ENCODE results near the gene VAMP2. TPM values are rescaled to one million over a fixed set of nuclear protein-coding genes. Genes with fewer than 3 reads are reported as not detected.

VAMP2 gene
- total and polyA plus RNA-seq, 7 experiments from 2014 or later: 75.0 to 256 (median 209) TPM

- H3K27ac Mint-ChIP-seq: no peak overlapping the region
- Histone ChIP-seq H3K4me3 (ENCODE audit: low read length) (no peak overlapping the region), H3K4me1 (ENCODE audit: control insufficient read depth in 2 of 2, insufficient read depth in 2 of 2, low read length in 2 of 2) (peaks cover 3 to 4% of the 10 kb centered on the region in 2 donors), H3K27me3 (ENCODE audit: control insufficient read depth in 2 of 2, insufficient read depth in 2 of 2, low read length in 2 of 2) (no peaks in the 10 kb centered on the region), H3K27ac (ENCODE audit: low read depth, low read length) (no peak overlapping the region), H3K36me3 (ENCODE audit: control insufficient read depth in 2 of 3, insufficient read depth in 3 of 3, low read length in 3 of 3) (no peaks in the 10 kb centered on the region), H3K9me3 (ENCODE audit: control insufficient read depth in 2 of 3, low read length in 3 of 3) (no peaks in the 10 kb centered on the region)
- H3K4me3 Mint-ChIP-seq: no peak overlapping the region
- intact Hi-C loops (cut with micrococcal nuclease): no loop called here
- H3K27me3 Mint-ChIP-seq: peaks cover 0 to 38% (median 0%) of the 10 kb centered on the region in 5 donors
- no peaks in the 10 kb centered on the region for H3K9me3 Mint-ChIP-seq
- no peak for DNase-seq
- CTCF ChIA-PET: interaction anchor here (1.0 kb wide), 1 partner anchor 171 kb away, joined by 3 read pairs; no protein-coding TSS in a partner anchor
- peaks cover 4 to 7% (median 5%) of the 10 kb centered on the region in 7 donors for H3K4me1 Mint-ChIP-seq
- POLR2A ChIA-PET: interaction anchor here (0.8 to 1.6 kb wide), 5 partner anchors 9 to 24 kb away, joined by 3 to 9 read pairs (median 4); no protein-coding TSS in a partner anchor
- ATAC-seq: no peak
- no peaks in the 10 kb centered on the region for H3K36me3 Mint-ChIP-seq
These were observed 30.8 kb downstream of the VAMP2 start for GRCh38 chr17:8131844-8132441.

- H3K27me3 Mint-ChIP-seq: peaks cover 0 to 56% (median 16%) of the 10 kb centered on the region in 5 donors
- ChIA-PET POLR2A (interaction anchor here (0.8 to 1.0 kb wide), 2 partner anchors 28 to 34 kb away, joined by 3 read pairs; partner anchors contain the start of gene VAMP2), CTCF (interaction anchor here (0.7 to 1.7 kb wide), 4 partner anchors 9 to 668 kb away, joined by 3 to 6 read pairs (median 4); partner anchors contain the start of gene ALOXE3)
- DNase-seq (no peak), ATAC-seq (no peak)
- H3K27me3 ChIP-seq (ENCODE audit: control insufficient read depth in 2 of 2, insufficient read depth in 2 of 2, low read length in 2 of 2): no peaks in the 10 kb centered on the region
- H3K36me3 Mint-ChIP-seq: no peaks in the 10 kb centered on the region
- H3K4me3 Mint-ChIP-seq: peak overlapping the region in 2 of 10 donors; percentile 19 to 67
- H3K9me3 ChIP-seq (ENCODE audit: control insufficient read depth in 2 of 3, low read length in 3 of 3): no peaks in the 10 kb centered on the region
- H3K36me3 ChIP-seq (ENCODE audit: control insufficient read depth in 2 of 3, insufficient read depth in 3 of 3, low read length in 3 of 3): no peaks in the 10 kb centered on the region
- H3K4me1 ChIP-seq (ENCODE audit: control insufficient read depth in 2 of 2, insufficient read depth in 2 of 2, low read length in 2 of 2): peaks cover 27 to 29% of the 10 kb centered on the region in 2 donors
- no peak overlapping the region for H3K27ac ChIP-seq (ENCODE audit: low read depth, low read length)
- peaks cover 0 to 21% (median 0%) of the 10 kb centered on the region in 11 donors for H3K9me3 Mint-ChIP-seq
- H3K4me1 Mint-ChIP-seq: peaks cover 30 to 39% (median 36%) of the 10 kb centered on the region in 7 donors
- peak overlapping the region in 1 of 9 donors; percentile 47 for H3K27ac Mint-ChIP-seq
- no peak overlapping the region for H3K4me3 ChIP-seq (ENCODE audit: low read length)
- intact Hi-C loops (cut with micrococcal nuclease): no loop called here
These were observed 34.5 kb downstream of the VAMP2 start for GRCh38 chr17:8128125-8128784.

GRCh38 chr17:8126491-8127066 lies 36.2 kb downstream of the VAMP2 start:
- ATAC-seq (peak; percentile 36), DNase-seq (peak in 5 of 9 donors; percentile 28 to 70 (median 39))
- H3K36me3 Mint-ChIP-seq: no peaks in the 10 kb centered on the region
- H3K27ac ChIP-seq (ENCODE audit: low read depth, low read length): peak overlapping the region; percentile 50
- peaks cover 0 to 22% (median 0%) of the 10 kb centered on the region in 11 donors for H3K9me3 Mint-ChIP-seq
- peak overlapping the region; percentile 96 for H3K4me3 ChIP-seq (ENCODE audit: low read length)
- POLR2A ChIA-PET: interaction anchor here (0.8 to 1.9 kb wide), 13 partner anchors 9 to 96 kb away, joined by 3 to 13 read pairs (median 5); partner anchors contain the start of gene BORCS6
- H3K27me3 ChIP-seq (ENCODE audit: control insufficient read depth in 2 of 2, insufficient read depth in 2 of 2, low read length in 2 of 2): peaks cover 0 to 3% of the 10 kb centered on the region in 2 donors
- peak overlapping the region; percentile 79 to 99 (median 94) for H3K27ac Mint-ChIP-seq
- CTCF ChIA-PET: interaction anchor here (0.7 to 1.8 kb wide), 8 partner anchors 8 to 289 kb away, joined by 3 to 5 read pairs (median 4); partner anchors contain the start of genes ALOXE3 and CTC1
- peaks cover 39 to 48% (median 43%) of the 10 kb centered on the region in 7 donors for H3K4me1 Mint-ChIP-seq
- peak overlapping the region; percentile 88 to 99 (median 94) for H3K4me3 Mint-ChIP-seq
- H3K36me3 ChIP-seq (ENCODE audit: control insufficient read depth in 2 of 3, insufficient read depth in 3 of 3, low read length in 3 of 3): no peaks in the 10 kb centered on the region
- H3K9me3 ChIP-seq (ENCODE audit: control insufficient read depth in 2 of 3, low read length in 3 of 3): no peaks in the 10 kb centered on the region
- peaks cover 0 to 61% (median 19%) of the 10 kb centered on the region in 5 donors for H3K27me3 Mint-ChIP-seq
- H3K4me1 ChIP-seq (ENCODE audit: control insufficient read depth in 2 of 2, insufficient read depth in 2 of 2, low read length in 2 of 2): peaks cover 38 to 42% of the 10 kb centered on the region in 2 donors
- intact Hi-C loops (cut with micrococcal nuclease): loop anchor here in 1 of 2 donors (1.0 kb wide), 1 partner anchor 12 kb away; no protein-coding TSS in a partner anchor

GRCh38 chr17:8125947-8126490 lies 36.7 kb downstream of the VAMP2 start:
- CTCF ChIA-PET: interaction anchor here (1.0 to 1.8 kb wide), 3 partner anchors 11 to 35 kb away, joined by 3 to 4 read pairs (median 4); no protein-coding TSS in a partner anchor
- peak overlapping the region; percentile 50 for H3K27ac ChIP-seq (ENCODE audit: low read depth, low read length)
- H3K27me3 ChIP-seq (ENCODE audit: control insufficient read depth in 2 of 2, insufficient read depth in 2 of 2, low read length in 2 of 2): peaks cover 0 to 3% of the 10 kb centered on the region in 2 donors

GRCh38 chr17:8125154-8125946 lies 37.4 kb downstream of the VAMP2 start:
- DNase-seq: peak; percentile 82 to 97 (median 87)
- Mint-ChIP-seq H3K4me3 (peak overlapping the region; percentile 88 to 99 (median 92)), H3K9me3 (peaks cover 0 to 29% (median 0%) of the 10 kb centered on the region in 11 donors), H3K27me3 (peaks cover 0 to 65% (median 27%) of the 10 kb centered on the region in 5 donors), H3K27ac (peak overlapping the region; percentile 80 to 99 (median 94)), H3K4me1 (peaks cover 42 to 57% (median 51%) of the 10 kb centered on the region in 7 donors), H3K36me3 (no peaks in the 10 kb centered on the region)
- intact Hi-C loops (cut with micrococcal nuclease): loop anchor here (1.0 kb wide), 3 partner anchors 31 to 62 kb away; no protein-coding TSS in a partner anchor
- POLR2A ChIA-PET: interaction anchor here (0.5 to 3.9 kb wide), 11 partner anchors 10 to 168 kb away, joined by 3 to 30 read pairs (median 5); partner anchors contain the start of genes BORCS6 and CTC1
- Histone ChIP-seq H3K4me3 (ENCODE audit: low read length) (peak overlapping the region; percentile 96), H3K4me1 (ENCODE audit: control insufficient read depth in 2 of 2, insufficient read depth in 2 of 2, low read length in 2 of 2) (peaks cover 46 to 50% of the 10 kb centered on the region in 2 donors), H3K27ac (ENCODE audit: low read depth, low read length) (peak overlapping the region; percentile 50), H3K36me3 (ENCODE audit: control insufficient read depth in 2 of 3, insufficient read depth in 3 of 3, low read length in 3 of 3) (no peaks in the 10 kb centered on the region), H3K27me3 (ENCODE audit: control insufficient read depth in 2 of 2, insufficient read depth in 2 of 2, low read length in 2 of 2) (peaks cover 0 to 3% of the 10 kb centered on the region in 2 donors), H3K9me3 (ENCODE audit: control insufficient read depth in 2 of 3, low read length in 3 of 3) (no peaks in the 10 kb centered on the region)
- peak; percentile 63 for ATAC-seq
- CTCF ChIA-PET: interaction anchor here (1.3 kb wide), 2 partner anchors 62 to 175 kb away, joined by 3 to 5 read pairs; no protein-coding TSS in a partner anchor

More at GRCh38 chr17:8125947-8126490, 36.7 kb downstream of the VAMP2 start:
- intact Hi-C loops (cut with micrococcal nuclease): loop anchor here (1.0 kb wide), 4 partner anchors 12 to 61 kb away; no protein-coding TSS in a partner anchor
- Histone ChIP-seq H3K4me3 (ENCODE audit: low read length) (peak overlapping the region; percentile 96), H3K36me3 (ENCODE audit: control insufficient read depth in 2 of 3, insufficient read depth in 3 of 3, low read length in 3 of 3) (no peaks in the 10 kb centered on the region), H3K9me3 (ENCODE audit: control insufficient read depth in 2 of 3, low read length in 3 of 3) (no peaks in the 10 kb centered on the region), H3K4me1 (ENCODE audit: control insufficient read depth in 2 of 2, insufficient read depth in 2 of 2, low read length in 2 of 2) (peaks cover 39 to 45% of the 10 kb centered on the region in 2 donors)
- Mint-ChIP-seq H3K27ac (peak overlapping the region; percentile 80 to 99 (median 94)), H3K36me3 (no peaks in the 10 kb centered on the region), H3K4me3 (peak overlapping the region; percentile 88 to 99 (median 92)), H3K9me3 (peaks cover 0 to 22% (median 0%) of the 10 kb centered on the region in 11 donors), H3K4me1 (peaks cover 42 to 50% (median 45%) of the 10 kb centered on the region in 7 donors), H3K27me3 (peaks cover 0 to 59% (median 21%) of the 10 kb centered on the region in 5 donors)
- ATAC-seq: no peak
- POLR2A ChIA-PET: interaction anchor here (0.7 to 1.9 kb wide), 8 partner anchors 9 to 97 kb away, joined by 3 to 9 read pairs (median 4); partner anchors contain the start of gene BORCS6
- DNase-seq: peak in 1 of 9 donors; percentile 49
